ENCODE data around the gene IRF4. TPM values are rescaled to one million over a fixed set of nuclear protein-coding genes. Genes with fewer than 3 reads are reported as not detected.
A peak's percentile ranks its signal among the peaks of the same experiment; 100 is the strongest.

IRF4 gene
- total and polyA plus RNA-seq, 12 donors = 0.04 to 3.6 (median 0.32) TPM; not detected in 1

DNA sequence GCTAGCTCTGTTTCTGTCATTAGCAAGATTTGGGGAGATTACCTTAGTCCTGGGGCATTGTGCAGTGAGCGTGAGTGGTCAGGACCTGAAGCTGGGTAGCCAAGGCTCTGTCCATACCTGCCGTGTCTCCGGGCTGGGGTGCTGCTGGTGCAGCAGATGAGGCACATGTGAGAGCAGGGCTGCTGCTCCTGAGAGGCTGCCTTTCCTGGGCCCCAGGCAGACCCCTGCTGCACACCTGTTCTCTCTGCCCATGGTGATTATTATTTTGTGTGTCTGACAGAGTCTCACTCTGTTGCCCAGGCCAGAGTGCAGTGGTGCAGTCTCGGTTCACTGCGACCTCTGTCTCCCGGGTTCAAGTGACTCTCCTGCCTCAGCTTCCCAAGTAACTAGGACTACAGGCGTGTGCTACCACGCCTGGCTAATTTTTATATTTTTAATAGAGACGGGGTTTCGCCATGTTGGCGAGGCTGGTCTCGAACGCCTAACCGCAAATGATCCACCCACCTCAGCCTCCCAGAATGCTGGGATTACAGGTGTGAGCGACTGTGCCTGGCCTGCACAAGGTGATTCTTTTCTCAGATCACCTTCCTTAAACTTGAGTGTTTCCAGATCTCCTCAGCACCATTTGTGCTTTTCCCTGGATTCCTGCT is 36.8 kb upstream of the IRF4 start:
- Histone ChIP-seq H3K4me3 (no peak overlapping the region), H3K4me1 (peaks cover 0 to 9% (median 0%) of the 10 kb centered on the region in 9 donors), H3K27me3 (no peaks in the 10 kb centered on the region), H3K27ac (no peak overlapping the region), H3K36me3 (peaks cover 0 to 35% (median 8%) of the 10 kb centered on the region in 9 donors), H3K9me3 (no peaks in the 10 kb centered on the region)
- no peak for DNase-seq
- TF ChIP-seq, protein P1, sequence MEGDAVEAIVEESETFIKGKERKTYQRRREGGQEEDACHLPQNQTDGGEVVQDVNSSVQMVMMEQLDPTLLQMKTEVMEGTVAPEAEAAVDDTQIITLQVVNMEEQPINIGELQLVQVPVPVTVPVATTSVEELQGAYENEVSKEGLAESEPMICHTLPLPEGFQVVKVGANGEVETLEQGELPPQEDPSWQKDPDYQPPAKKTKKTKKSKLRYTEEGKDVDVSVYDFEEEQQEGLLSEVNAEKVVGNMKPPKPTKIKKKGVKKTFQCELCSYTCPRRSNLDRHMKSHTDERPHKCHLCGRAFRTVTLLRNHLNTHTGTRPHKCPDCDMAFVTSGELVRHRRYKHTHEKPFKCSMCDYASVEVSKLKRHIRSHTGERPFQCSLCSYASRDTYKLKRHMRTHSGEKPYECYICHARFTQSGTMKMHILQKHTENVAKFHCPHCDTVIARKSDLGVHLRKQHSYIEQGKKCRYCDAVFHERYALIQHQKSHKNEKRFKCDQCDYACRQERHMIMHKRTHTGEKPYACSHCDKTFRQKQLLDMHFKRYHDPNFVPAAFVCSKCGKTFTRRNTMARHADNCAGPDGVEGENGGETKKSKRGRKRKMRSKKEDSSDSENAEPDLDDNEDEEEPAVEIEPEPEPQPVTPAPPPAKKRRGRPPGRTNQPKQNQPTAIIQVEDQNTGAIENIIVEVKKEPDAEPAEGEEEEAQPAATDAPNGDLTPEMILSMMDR (IDR thresholded peaks at IDR 0.05) = no peak
- ATAC-seq = no peak
- intact Hi-C loops (cut with DNase I) = no loop called here
- 89% methylated on average over 15 of the region's 15 CpGs for WGBS, 2 donors

DNA sequence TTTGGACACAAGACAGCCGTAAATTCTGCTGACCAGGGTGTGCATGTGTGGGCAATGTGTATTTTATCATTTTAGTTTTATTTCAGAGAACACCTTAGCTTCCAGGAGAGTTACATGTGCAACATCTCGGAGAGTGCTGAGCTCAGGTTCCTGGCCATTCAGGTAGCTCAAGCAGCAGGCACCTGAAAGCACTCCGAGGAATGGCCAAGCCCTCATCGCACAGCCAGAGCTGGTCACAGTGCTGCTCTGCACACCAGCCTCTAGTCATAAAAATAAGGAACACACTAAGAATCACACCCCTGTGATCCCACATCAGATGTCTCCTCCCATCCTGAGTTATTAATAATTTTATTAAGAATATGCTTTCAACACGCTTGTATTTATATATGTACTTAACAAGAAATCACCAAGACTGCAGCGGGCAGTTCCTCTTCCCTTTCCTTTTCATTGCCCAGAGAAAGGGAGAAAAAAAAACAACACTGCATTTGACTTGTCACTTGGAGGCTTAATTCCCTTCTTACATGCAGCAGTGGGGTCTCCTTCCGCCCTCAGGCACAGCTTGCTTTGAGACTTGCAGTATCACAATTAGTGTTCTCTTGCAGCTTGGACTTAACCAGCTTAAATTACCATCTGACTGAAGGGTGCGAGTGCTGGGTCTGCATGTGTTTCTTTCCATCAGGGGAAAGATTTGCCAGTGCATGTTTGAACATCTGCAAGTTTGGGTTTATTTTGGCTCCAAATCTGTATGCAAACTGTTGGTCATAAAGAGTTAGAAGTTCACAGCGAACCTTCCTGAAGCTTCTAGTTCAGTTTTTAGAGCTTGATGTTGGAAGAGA is 36.0 kb upstream of the IRF4 start:
- H3K36me3 ChIP-seq = peaks cover 0 to 26% (median under 1%) of the 10 kb centered on the region in 9 donors
- H3K4me3 ChIP-seq = no peak overlapping the region
- intact Hi-C loops (cut with DNase I) = no loop called here
- ATAC-seq (no peak), DNase-seq (no peak)
- H3K4me1 ChIP-seq = peaks cover 0 to 9% (median 0%) of the 10 kb centered on the region in 9 donors
- TF ChIP-seq, protein P1 (IDR thresholded peaks at IDR 0.05) = no peak
- WGBS, 2 donors = 79% methylated on average over 9 of the region's 9 CpGs
- no peaks in the 10 kb centered on the region for H3K9me3 ChIP-seq
- no peak overlapping the region for H3K27ac ChIP-seq
- H3K27me3 ChIP-seq = no peaks in the 10 kb centered on the region

DNA sequence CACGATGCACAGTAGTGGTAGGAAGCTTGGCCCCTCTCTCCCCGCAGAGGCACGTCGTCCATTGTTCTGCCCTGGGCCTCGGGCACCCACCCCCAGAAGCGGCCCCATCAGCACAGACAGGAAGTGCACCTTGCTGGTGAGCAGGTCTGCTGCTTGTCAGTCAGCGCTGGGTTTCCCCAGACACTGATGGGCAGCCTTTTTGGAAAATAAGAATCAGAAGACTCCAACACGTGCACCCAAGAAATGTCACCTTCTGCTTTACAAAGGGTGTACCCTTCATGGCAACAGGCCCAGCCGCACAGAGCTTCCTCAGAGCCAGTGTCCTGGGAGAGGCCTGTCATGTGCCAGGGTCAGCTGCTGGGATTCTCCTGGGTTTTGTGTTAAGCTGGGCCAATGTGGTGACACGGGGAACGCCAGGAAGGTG is 34.7 kb upstream of the IRF4 start:
- Histone ChIP-seq H3K4me1 (peaks cover 0 to 9% (median 0%) of the 10 kb centered on the region in 9 donors), H3K36me3 (peaks cover 0 to 14% (median 0%) of the 10 kb centered on the region in 9 donors), H3K27me3 (no peaks in the 10 kb centered on the region), H3K27ac (no peak overlapping the region), H3K4me3 (no peak overlapping the region), H3K9me3 (no peaks in the 10 kb centered on the region)
- TF ChIP-seq, protein P1 (IDR thresholded peaks at IDR 0.05) = no peak
- 74% methylated on average over 11 of the region's 11 CpGs for WGBS, 2 donors
- ATAC-seq = peak in 6 of 8 donors; percentile 19 to 55 (median 36)
- DNase-seq = no peak
- intact Hi-C loops (cut with DNase I) = no loop called here

DNA sequence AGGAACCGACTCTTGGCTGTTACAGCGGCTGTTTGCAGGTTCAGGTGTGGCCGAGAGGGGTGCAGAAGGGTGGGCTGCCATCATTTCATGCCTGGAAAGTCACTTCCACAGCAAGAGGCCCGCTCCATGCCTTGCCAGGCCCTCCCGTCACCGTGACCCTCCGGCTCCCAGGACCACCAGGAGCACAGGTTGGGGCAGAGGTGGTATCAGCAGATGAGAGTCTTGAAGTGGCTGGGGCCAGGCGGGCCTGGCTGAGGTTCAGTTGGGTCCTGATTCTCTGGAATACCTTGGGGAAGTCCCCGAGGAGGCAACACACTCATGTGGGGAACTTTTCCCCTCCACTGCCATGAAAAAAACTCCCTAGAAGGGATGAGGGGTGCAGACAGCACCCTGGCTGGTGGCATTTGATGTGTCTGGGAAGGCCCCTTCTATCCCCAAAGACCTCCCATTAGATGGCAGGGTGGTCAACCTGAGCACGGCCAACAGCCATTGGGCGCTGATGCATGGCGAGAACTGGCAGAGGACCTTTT is 34.2 kb upstream of the IRF4 start:
- ATAC-seq (peak in 3 of 8 donors; percentile 3 to 9 (median 5)), DNase-seq (no peak)
- H3K27me3 ChIP-seq = no peaks in the 10 kb centered on the region
- H3K36me3 ChIP-seq = peaks cover 0 to 9% (median 0%) of the 10 kb centered on the region in 9 donors
- WGBS, 2 donors = 84 to 87% methylated on average over 12 of the region's 12 CpGs
- H3K4me3 ChIP-seq = no peak overlapping the region
- H3K27ac ChIP-seq = no peak overlapping the region
- intact Hi-C loops (cut with DNase I) = no loop called here
- TF ChIP-seq, protein P1 (IDR thresholded peaks at IDR 0.05) = no peak
- H3K4me1 ChIP-seq = peaks cover 0 to 9% (median 0%) of the 10 kb centered on the region in 9 donors
- no peaks in the 10 kb centered on the region for H3K9me3 ChIP-seq

Measured in heart right ventricle (tissue), 16 donors.